Measurements from ENCODE around the gene CCDC71. TPM values are rescaled to one million over a fixed set of nuclear protein-coding genes. Genes with fewer than 3 reads are reported as not detected.

CCDC71 gene
- total and polyA plus RNA-seq, 2 of the 13 experiments (the other 11 are each of a cell fraction or from before 2014, with no cell fraction given): 9.7 to 14.3 TPM

- TF ChIP-seq TFDP1 (CRISPR knock-in tag; IDR thresholded peaks at IDR 0.05; ENCODE audit: borderline replicate concordance): no peak
- no peak for TF ChIP-seq ONECUT2 (CRISPR knock-in tag; IDR thresholded peaks at IDR 0.05)
- TF ChIP-seq ZNF512B (CRISPR knock-in tag; IDR thresholded peaks at IDR 0.05; ENCODE audit: borderline replicate concordance): no peak
- no peak for TF ChIP-seq TOPORS (CRISPR knock-in tag; IDR thresholded peaks at IDR 0.05)
- TF ChIP-seq, protein P1, sequence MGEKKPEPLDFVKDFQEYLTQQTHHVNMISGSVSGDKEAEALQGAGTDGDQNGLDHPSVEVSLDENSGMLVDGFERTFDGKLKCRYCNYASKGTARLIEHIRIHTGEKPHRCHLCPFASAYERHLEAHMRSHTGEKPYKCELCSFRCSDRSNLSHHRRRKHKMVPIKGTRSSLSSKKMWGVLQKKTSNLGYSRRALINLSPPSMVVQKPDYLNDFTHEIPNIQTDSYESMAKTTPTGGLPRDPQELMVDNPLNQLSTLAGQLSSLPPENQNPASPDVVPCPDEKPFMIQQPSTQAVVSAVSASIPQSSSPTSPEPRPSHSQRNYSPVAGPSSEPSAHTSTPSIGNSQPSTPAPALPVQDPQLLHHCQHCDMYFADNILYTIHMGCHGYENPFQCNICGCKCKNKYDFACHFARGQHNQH (CRISPR knock-in tag; IDR thresholded peaks at IDR 0.05): no peak
- TF ChIP-seq, protein P2, sequence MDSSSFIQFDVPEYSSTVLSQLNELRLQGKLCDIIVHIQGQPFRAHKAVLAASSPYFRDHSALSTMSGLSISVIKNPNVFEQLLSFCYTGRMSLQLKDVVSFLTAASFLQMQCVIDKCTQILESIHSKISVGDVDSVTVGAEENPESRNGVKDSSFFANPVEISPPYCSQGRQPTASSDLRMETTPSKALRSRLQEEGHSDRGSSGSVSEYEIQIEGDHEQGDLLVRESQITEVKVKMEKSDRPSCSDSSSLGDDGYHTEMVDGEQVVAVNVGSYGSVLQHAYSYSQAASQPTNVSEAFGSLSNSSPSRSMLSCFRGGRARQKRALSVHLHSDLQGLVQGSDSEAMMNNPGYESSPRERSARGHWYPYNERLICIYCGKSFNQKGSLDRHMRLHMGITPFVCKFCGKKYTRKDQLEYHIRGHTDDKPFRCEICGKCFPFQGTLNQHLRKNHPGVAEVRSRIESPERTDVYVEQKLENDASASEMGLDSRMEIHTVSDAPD (CRISPR knock-in tag; IDR thresholded peaks at IDR 0.05): no peak
- TF ChIP-seq CREM (IDR thresholded peaks at IDR 0.05): no peak
- no peak for TF ChIP-seq CREM (CRISPR knock-in tag; IDR thresholded peaks at IDR 0.05)
- TF ChIP-seq ZNF260 (CRISPR knock-in tag; IDR thresholded peaks at IDR 0.05; ENCODE audit: borderline replicate concordance, low read depth): no peak
These were observed 8.4 kb upstream of the CCDC71 start (continued) for GRCh38 chr3:49174397-49174985.

All from HepG2 (cell line).